Neural progenitor cell (in vitro differentiated cells): ENCODE data around the gene MBNL2.

Source experiments
- CTCF ChIP-seq: fragments of 200-600 bp; sonication (generic); IDR thresholded peaks from 2 replicates; pipeline ENCODE4 v1.5.1; 2017; ENCODE audit warnings: antibody characterized with exemption, mild to moderate bottlenecking
- EZH2 ChIP-seq: fragments of 200-600 bp; sonication (generic); IDR thresholded peaks from 2 replicates; pipeline ENCODE4 v1.6.1; 2017; ENCODE audit warnings: antibody characterized with exemption, mild to moderate bottlenecking, moderate library complexity
- EZH2phosphoT487 ChIP-seq: fragments of 200-600 bp; sonication (generic); IDR thresholded peaks from 2 replicates; pipeline ENCODE4 v1.6.1; 2017; ENCODE audit warnings: antibody characterized with exemption

DNA sequence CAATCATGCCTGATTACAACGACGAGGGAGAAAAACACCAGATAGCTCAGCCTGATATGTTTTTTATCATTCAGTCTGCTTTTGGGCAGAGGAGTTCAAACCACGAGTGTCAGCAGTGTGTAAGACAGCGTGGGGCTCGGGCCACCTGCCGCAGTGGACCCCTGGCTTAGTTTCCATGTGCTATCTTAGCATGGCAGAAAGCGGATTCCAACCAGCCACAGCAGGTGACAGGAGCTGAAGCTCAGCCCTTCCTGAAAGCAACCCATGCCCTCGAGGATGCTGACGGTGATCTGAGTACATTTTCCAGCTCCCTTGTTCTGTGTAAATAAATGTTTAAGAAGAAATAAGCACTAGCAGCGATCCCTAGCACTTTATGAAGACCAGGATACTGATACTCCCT, 32.2 kb upstream of the MBNL2 start:
- TF ChIP-seq EZH2phosphoT487 (no peak), CTCF (no peak), EZH2 (no peak)
